ENCODE data around the gene MRPL36. TPM values are rescaled to one million over a fixed set of nuclear protein-coding genes. Genes with fewer than 3 reads are reported as not detected.

MRPL36 gene
- total and polyA plus RNA-seq, 2 donors (not counting 3 experiments of a cell fraction or from before 2014, with no cell fraction given) = 70.3 to 72.7 TPM

DNA sequence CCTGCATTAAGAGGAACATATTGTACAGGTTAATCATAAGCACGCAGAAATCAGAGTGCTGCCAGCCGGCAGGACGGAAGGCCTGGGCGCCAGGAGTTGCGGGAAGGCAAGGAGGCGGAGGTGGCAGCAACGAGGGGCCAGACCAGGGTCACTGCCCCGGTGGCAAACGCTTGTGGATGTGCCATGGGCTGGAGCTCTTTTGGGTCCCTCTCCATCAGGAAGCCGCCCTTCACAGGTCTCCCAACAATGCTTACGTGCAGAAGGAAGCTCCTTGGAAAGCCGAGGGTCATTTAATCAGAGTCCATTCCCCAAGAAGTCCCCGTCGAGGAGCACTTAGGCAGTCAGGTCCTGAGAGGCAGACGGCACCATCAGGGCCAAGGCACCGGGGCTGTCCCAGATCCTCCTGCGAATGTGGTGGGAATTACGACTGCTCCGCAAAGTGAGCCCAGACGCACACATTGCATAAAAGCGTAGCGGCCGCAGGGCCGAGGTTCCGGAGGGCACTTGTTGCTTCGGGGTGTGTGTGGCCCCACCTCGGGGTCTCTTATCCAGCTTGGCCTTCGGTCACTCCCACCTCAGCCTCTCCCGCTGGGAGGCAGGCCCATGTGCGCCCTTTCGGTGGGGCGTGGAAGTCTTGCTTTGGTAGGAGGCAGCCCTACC, 20.5 kb downstream of the MRPL36 start:
- TF ChIP-seq JUN (IDR thresholded peaks at IDR 0.05; ENCODE audit: borderline replicate concordance, insufficient read depth, insufficient read length, low read depth) (no peak), GATA2 (IDR thresholded peaks at IDR 0.05; ENCODE audit: insufficient read depth, insufficient read length, low read depth, low read length) (no peak), POLR2AphosphoS5 (IDR thresholded peaks at IDR 0.05; ENCODE audit: insufficient read depth, low read depth, low read length) (no peak), POLR2A (IDR thresholded peaks at IDR 0.05; ENCODE audit: low read depth, low read length) (no peak), MYC (IDR thresholded peaks at IDR 0.05; ENCODE audit: low read depth, low read length) (no peak), EZH2 (IDR thresholded peaks at IDR 0.05; ENCODE audit: borderline replicate concordance, low read depth, low read length, severe bottlenecking) (no peak), FOS (IDR thresholded peaks at IDR 0.05; ENCODE audit: borderline replicate concordance, insufficient read depth, low read length) (no peak)
- TF ChIP-seq, protein P1, sequence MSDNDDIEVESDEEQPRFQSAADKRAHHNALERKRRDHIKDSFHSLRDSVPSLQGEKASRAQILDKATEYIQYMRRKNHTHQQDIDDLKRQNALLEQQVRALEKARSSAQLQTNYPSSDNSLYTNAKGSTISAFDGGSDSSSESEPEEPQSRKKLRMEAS (IDR thresholded peaks at IDR 0.05; ENCODE audit: insufficient read depth, insufficient read length) = no peak
- TF ChIP-seq, protein P2, sequence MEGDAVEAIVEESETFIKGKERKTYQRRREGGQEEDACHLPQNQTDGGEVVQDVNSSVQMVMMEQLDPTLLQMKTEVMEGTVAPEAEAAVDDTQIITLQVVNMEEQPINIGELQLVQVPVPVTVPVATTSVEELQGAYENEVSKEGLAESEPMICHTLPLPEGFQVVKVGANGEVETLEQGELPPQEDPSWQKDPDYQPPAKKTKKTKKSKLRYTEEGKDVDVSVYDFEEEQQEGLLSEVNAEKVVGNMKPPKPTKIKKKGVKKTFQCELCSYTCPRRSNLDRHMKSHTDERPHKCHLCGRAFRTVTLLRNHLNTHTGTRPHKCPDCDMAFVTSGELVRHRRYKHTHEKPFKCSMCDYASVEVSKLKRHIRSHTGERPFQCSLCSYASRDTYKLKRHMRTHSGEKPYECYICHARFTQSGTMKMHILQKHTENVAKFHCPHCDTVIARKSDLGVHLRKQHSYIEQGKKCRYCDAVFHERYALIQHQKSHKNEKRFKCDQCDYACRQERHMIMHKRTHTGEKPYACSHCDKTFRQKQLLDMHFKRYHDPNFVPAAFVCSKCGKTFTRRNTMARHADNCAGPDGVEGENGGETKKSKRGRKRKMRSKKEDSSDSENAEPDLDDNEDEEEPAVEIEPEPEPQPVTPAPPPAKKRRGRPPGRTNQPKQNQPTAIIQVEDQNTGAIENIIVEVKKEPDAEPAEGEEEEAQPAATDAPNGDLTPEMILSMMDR (IDR thresholded peaks at IDR 0.05; ENCODE audit: extremely low read depth in 1 of 2, insufficient read depth in 1 of 2, low read depth in 1 of 2, low read length in 2 of 2) = no peak
- Histone ChIP-seq H3K79me2 (ENCODE audit: control insufficient read depth, insufficient read depth, low read length) (no peaks in the 10 kb centered on the region), H4K20me1 (replicated peaks; ENCODE audit: control insufficient read depth, extremely low read depth, insufficient read depth, low read length) (no peaks in the 10 kb centered on the region), H2AFZ (ENCODE audit: low read depth, low read length) (no peak overlapping the region), H3K9me3 (replicated peaks; ENCODE audit: control insufficient read depth, insufficient read depth, low read length) (no peaks in the 10 kb centered on the region), H3K9ac (replicated peaks; ENCODE audit: extremely low read depth, insufficient read depth, low read length) (no peak overlapping the region), H3K9me1 (replicated peaks; ENCODE audit: control insufficient read depth, extremely low read depth, insufficient read depth, low read length) (no peaks in the 10 kb centered on the region), H3K4me1 (ENCODE audit: control insufficient read depth, extremely low read depth, insufficient read depth, low read length) (no peaks in the 10 kb centered on the region), H3K27me3 (ENCODE audit: control insufficient read depth in 2 of 2, insufficient read depth in 2 of 2, low read length in 2 of 2) (peaks cover 0 to 3% of the 10 kb centered on the region in 2 experiments), H3K27ac (ENCODE audit: insufficient read depth, low read depth, low read length) (no peak overlapping the region), H3K4me3 (replicated peaks in 1 of 3; ENCODE audit: insufficient read depth in 1 of 3, low read depth in 1 of 3, low read length in 3 of 3) (no peak overlapping the region), H3K4me2 (ENCODE audit: insufficient read depth, low read length) (no peak overlapping the region), H3K36me3 (ENCODE audit: control insufficient read depth in 2 of 2, extremely low read depth in 1 of 2, insufficient read depth in 2 of 2, low read length in 2 of 2) (no peaks in the 10 kb centered on the region)
- ChIA-PET CTCF (no interaction called here), POLR2A (no interaction called here)
- FAIRE-seq (no peak), DNase-seq (ENCODE audit: low read depth, low spot score) (no peak)
- BruUV-seq (replicated peaks) = no TSS peak
- intact Hi-C loops (cut with micrococcal nuclease) (no loop called here), dilution Hi-C loops (cut with MboI; ENCODE audit: extremely low pct_ligation_motif_present, low sequenced_read_pairs) (no loop called here)

All from endothelial cell of umbilical vein (primary cell).